ENCODE results near the gene PIK3R4.

PIK3R4 gene

DNA sequence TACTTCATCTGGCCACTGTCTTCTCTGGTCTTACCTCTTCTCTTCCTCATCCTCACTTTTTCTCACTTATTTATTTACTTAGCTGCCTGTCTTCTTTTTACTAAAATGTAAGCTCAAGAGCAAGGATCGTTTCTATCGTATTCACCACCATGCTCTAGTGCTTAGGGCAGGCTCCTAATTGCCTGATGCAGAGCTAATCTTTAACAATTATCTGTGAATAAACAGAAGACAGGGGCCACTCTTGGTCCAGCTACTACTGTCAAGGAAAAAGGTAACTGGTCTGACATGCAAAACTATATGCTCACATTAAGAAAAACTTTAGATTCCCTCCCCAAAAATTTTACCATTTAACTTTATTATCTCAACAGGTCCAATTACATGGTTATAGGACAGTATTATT, 17.5 kb downstream of the PIK3R4 start:
- WGBS (ENCODE audit: extremely low coverage, insufficient coverage, insufficient read length) = no CpG with 5 or more reads among the region's 2 CpGs
- Histone ChIP-seq H3K27me3 (ENCODE audit: insufficient read depth, low read length) (no peaks in the 10 kb centered on the region), H3K4ac (ENCODE audit: low read depth, low read length) (no peak overlapping the region), H2AFZ (ENCODE audit: insufficient read depth, low read length, poor library complexity) (no peak overlapping the region), H4K91ac (ENCODE audit: low read depth, low read length) (no peak overlapping the region), H2AK5ac (ENCODE audit: low read length) (no peak overlapping the region), H3K79me2 (ENCODE audit: control insufficient read depth, insufficient read depth, low read length, poor library complexity) (no peaks in the 10 kb centered on the region), H4K8ac (ENCODE audit: low read depth, low read length) (no peak overlapping the region), H2BK120ac (ENCODE audit: insufficient read depth, low read length, poor library complexity) (no peak overlapping the region), H2BK12ac (ENCODE audit: low read length) (no peak overlapping the region), H3K9me3 (ENCODE audit: insufficient read depth, low read depth, low read length) (no peaks in the 10 kb centered on the region), H3K4me1 (ENCODE audit: control insufficient read depth in 1 of 2, insufficient read depth in 2 of 2, low read length in 2 of 2) (no peaks in the 10 kb centered on the region), H3K18ac (ENCODE audit: low read length) (no peak overlapping the region), H3K4me3 (ENCODE audit: low read depth, low read length) (no peak overlapping the region), H3K4me2 (ENCODE audit: low read length) (no peak overlapping the region), H4K12ac (ENCODE audit: low read depth, low read length) (no peak overlapping the region), H3K9ac (ENCODE audit: low read length) (no peak overlapping the region), H3K79me1 (ENCODE audit: low read length) (no peaks in the 10 kb centered on the region), H3K36me3 (ENCODE audit: control insufficient read depth in 1 of 2, insufficient read depth in 2 of 2, low read length in 2 of 2) (peaks cover 0 to 5% of the 10 kb centered on the region in 2 experiments), H3K23ac (ENCODE audit: low read length) (no peak overlapping the region), H3K27ac (ENCODE audit: low read depth, low read length) (no peak overlapping the region), H2BK5ac (ENCODE audit: low read depth, low read length, poor library complexity) (no peak overlapping the region), H3K14ac (ENCODE audit: low read length) (no peak overlapping the region)
- no peak for DNase-seq

- no peak overlapping the region for H3K9ac ChIP-seq (ENCODE audit: low read length)
- H4K12ac ChIP-seq (ENCODE audit: low read depth, low read length) = no peak overlapping the region
- no peak overlapping the region for H2AFZ ChIP-seq (ENCODE audit: insufficient read depth, low read length, poor library complexity)
- no peak overlapping the region for H3K27ac ChIP-seq (ENCODE audit: low read depth, low read length)
- no peak for DNase-seq
- H2BK120ac ChIP-seq (ENCODE audit: insufficient read depth, low read length, poor library complexity) = no peak overlapping the region
- H3K27me3 ChIP-seq (ENCODE audit: insufficient read depth, low read length) = no peaks in the 10 kb centered on the region
- no peaks in the 10 kb centered on the region for H3K4me1 ChIP-seq (ENCODE audit: control insufficient read depth in 1 of 2, insufficient read depth in 2 of 2, low read length in 2 of 2)
- no peak overlapping the region for H2AK5ac ChIP-seq (ENCODE audit: low read length)
- no peak overlapping the region for H3K4me2 ChIP-seq (ENCODE audit: low read length)
- H4K8ac ChIP-seq (ENCODE audit: low read depth, low read length) = no peak overlapping the region
- no peak overlapping the region for H3K23ac ChIP-seq (ENCODE audit: low read length)
- H3K4ac ChIP-seq (ENCODE audit: low read depth, low read length) = no peak overlapping the region
- no peaks in the 10 kb centered on the region for H3K9me3 ChIP-seq (ENCODE audit: insufficient read depth, low read depth, low read length)
- H2BK12ac ChIP-seq (ENCODE audit: low read length) = no peak overlapping the region
- H3K79me2 ChIP-seq (ENCODE audit: control insufficient read depth, insufficient read depth, low read length, poor library complexity) = no peaks in the 10 kb centered on the region
- no peak overlapping the region for H3K18ac ChIP-seq (ENCODE audit: low read length)
- H4K91ac ChIP-seq (ENCODE audit: low read depth, low read length) = no peak overlapping the region
- H2BK5ac ChIP-seq (ENCODE audit: low read depth, low read length, poor library complexity) = no peak overlapping the region
- H3K79me1 ChIP-seq (ENCODE audit: low read length) = no peaks in the 10 kb centered on the region
- WGBS (ENCODE audit: extremely low coverage, insufficient coverage, insufficient read length) = no CpG with 5 or more reads among the region's 2 CpGs
- H3K14ac ChIP-seq (ENCODE audit: low read length) = no peak overlapping the region
- no peak overlapping the region for H3K4me3 ChIP-seq (ENCODE audit: low read depth, low read length)
- no peaks in the 10 kb centered on the region for H3K36me3 ChIP-seq (ENCODE audit: control insufficient read depth in 1 of 2, insufficient read depth in 2 of 2, low read length in 2 of 2)
Observed at GRCh38 chr3:130728037-130728436, 18.6 kb downstream of the PIK3R4 start.

- Histone ChIP-seq H3K27ac (ENCODE audit: low read depth, low read length) (no peak overlapping the region), H3K14ac (ENCODE audit: low read length) (no peak overlapping the region), H3K79me1 (ENCODE audit: low read length) (no peaks in the 10 kb centered on the region), H2BK12ac (ENCODE audit: low read length) (no peak overlapping the region), H3K18ac (ENCODE audit: low read length) (no peak overlapping the region), H3K79me2 (ENCODE audit: control insufficient read depth, insufficient read depth, low read length, poor library complexity) (no peaks in the 10 kb centered on the region), H3K4me2 (ENCODE audit: low read length) (no peak overlapping the region), H4K91ac (ENCODE audit: low read depth, low read length) (no peak overlapping the region), H3K4ac (ENCODE audit: low read depth, low read length) (no peak overlapping the region), H2BK5ac (ENCODE audit: low read depth, low read length, poor library complexity) (no peak overlapping the region), H4K12ac (ENCODE audit: low read depth, low read length) (no peak overlapping the region), H2AFZ (ENCODE audit: insufficient read depth, low read length, poor library complexity) (no peak overlapping the region), H3K4me1 (ENCODE audit: control insufficient read depth in 1 of 2, insufficient read depth in 2 of 2, low read length in 2 of 2) (no peaks in the 10 kb centered on the region), H3K9ac (ENCODE audit: low read length) (no peak overlapping the region), H3K36me3 (ENCODE audit: control insufficient read depth in 1 of 2, insufficient read depth in 2 of 2, low read length in 2 of 2) (peaks cover 0 to 1% of the 10 kb centered on the region in 2 experiments), H3K4me3 (ENCODE audit: low read depth, low read length) (no peak overlapping the region), H3K23ac (ENCODE audit: low read length) (no peak overlapping the region), H2AK5ac (ENCODE audit: low read length) (no peak overlapping the region), H3K27me3 (ENCODE audit: insufficient read depth, low read length) (no peaks in the 10 kb centered on the region), H3K9me3 (ENCODE audit: insufficient read depth, low read depth, low read length) (no peaks in the 10 kb centered on the region), H2BK120ac (ENCODE audit: insufficient read depth, low read length, poor library complexity) (no peak overlapping the region), H4K8ac (ENCODE audit: low read depth, low read length) (no peak overlapping the region)
- no peak for DNase-seq
- WGBS (ENCODE audit: extremely low coverage, insufficient coverage, insufficient read length) = no CpG with 5 or more reads among the region's 2 CpGs
Observed at GRCh38 chr3:130725746-130726145, 20.9 kb downstream of the PIK3R4 start.

DNA sequence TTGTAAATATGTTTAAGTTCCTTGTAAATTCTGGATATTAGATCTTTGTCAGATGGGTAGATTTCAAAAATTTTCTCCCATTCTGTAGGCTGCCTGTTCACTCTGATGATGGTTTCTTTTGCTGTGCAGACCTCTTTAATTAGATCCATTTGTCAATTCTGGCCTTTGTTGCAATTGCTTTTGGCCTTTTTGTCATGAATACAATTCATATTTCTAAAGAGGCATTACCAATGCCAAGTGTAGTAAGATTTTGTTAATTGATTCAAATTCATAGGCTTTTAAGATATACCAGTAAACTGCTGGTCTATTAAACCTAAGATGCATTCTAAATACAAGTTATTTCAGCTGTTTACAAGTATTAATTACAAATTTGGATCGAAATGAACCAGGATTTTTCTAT, 31.0 kb downstream of the PIK3R4 start:
- no peak overlapping the region for H3K27ac ChIP-seq (ENCODE audit: low read depth, low read length)
- H4K12ac ChIP-seq (ENCODE audit: low read depth, low read length) = no peak overlapping the region
- DNase-seq = no peak
- no peak overlapping the region for H2AK5ac ChIP-seq (ENCODE audit: low read length)
- peaks cover 10% of the 10 kb centered on the region in 2 experiments for H3K36me3 ChIP-seq (ENCODE audit: control insufficient read depth in 1 of 2, insufficient read depth in 2 of 2, low read length in 2 of 2)
- no peaks in the 10 kb centered on the region for H3K79me2 ChIP-seq (ENCODE audit: control insufficient read depth, insufficient read depth, low read length, poor library complexity)
- no peaks in the 10 kb centered on the region for H3K4me1 ChIP-seq (ENCODE audit: control insufficient read depth in 1 of 2, insufficient read depth in 2 of 2, low read length in 2 of 2)
- H3K18ac ChIP-seq (ENCODE audit: low read length) = no peak overlapping the region
- H2AFZ ChIP-seq (ENCODE audit: insufficient read depth, low read length, poor library complexity) = no peak overlapping the region
- H3K4me2 ChIP-seq (ENCODE audit: low read length) = no peak overlapping the region
- no CpG with 5 or more reads among the region's 1 CpG for WGBS (ENCODE audit: extremely low coverage, insufficient coverage, insufficient read length)
- H2BK120ac ChIP-seq (ENCODE audit: insufficient read depth, low read length, poor library complexity) = no peak overlapping the region
- no peak overlapping the region for H3K14ac ChIP-seq (ENCODE audit: low read length)
- no peak overlapping the region for H2BK5ac ChIP-seq (ENCODE audit: low read depth, low read length, poor library complexity)
- H3K9ac ChIP-seq (ENCODE audit: low read length) = no peak overlapping the region
- H3K79me1 ChIP-seq (ENCODE audit: low read length) = no peaks in the 10 kb centered on the region
- no peaks in the 10 kb centered on the region for H3K9me3 ChIP-seq (ENCODE audit: insufficient read depth, low read depth, low read length)
- no peaks in the 10 kb centered on the region for H3K27me3 ChIP-seq (ENCODE audit: insufficient read depth, low read length)
- no peak overlapping the region for H4K8ac ChIP-seq (ENCODE audit: low read depth, low read length)
- H4K91ac ChIP-seq (ENCODE audit: low read depth, low read length) = no peak overlapping the region
- no peak overlapping the region for H3K4me3 ChIP-seq (ENCODE audit: low read depth, low read length)
- no peak overlapping the region for H2BK12ac ChIP-seq (ENCODE audit: low read length)
- H3K4ac ChIP-seq (ENCODE audit: low read depth, low read length) = no peak overlapping the region
- no peak overlapping the region for H3K23ac ChIP-seq (ENCODE audit: low read length)
